H1 (cell line): ENCODE data around the gene LIPC. TPM values are rescaled to one million over a fixed set of nuclear protein-coding genes. Genes with fewer than 3 reads are reported as not detected.

ENCODE experiments used
- CTCF ChIA-PET: fragments of 300-600 bp; sonication (Branson Sonifier 250); formaldehyde crosslinking; loops from one replicate; lab custom pipeline; 2021; ENCODE audit not compliant: partially characterized antibody; lab: Charles Lee
- POLR2A ChIA-PET: fragments of 300-600 bp; sonication (Branson Sonifier 250); formaldehyde crosslinking; loops from one replicate; lab custom pipeline; 2021; ENCODE audit warnings: inconsistent platforms; ENCODE audit not compliant: partially characterized antibody; lab: Charles Lee
- DNase-seq, 2 experiments: peaks; one replicate each; pipeline versions ENCODE4 v3.0.0 to v3.0.0-alpha.2; 2010 to 2022; ENCODE audit warnings: low spot score in 2 of 2, low read depth in 1 of 2, mixed read lengths in 1 of 2
- FAIRE-seq: peaks from 2 replicates; lab custom pipeline; 2011; peaks lifted over from hg19 to GRCh38; lab: Jason Lieb, UNC
- H2AFZ ChIP-seq: 2 replicates; pipeline ENCODE4 v1.8.1; 2012; ENCODE audit warnings: low read length, inconsistent platforms
- H2AK5ac ChIP-seq: 2 replicates; pipeline ENCODE4 v1.6.1; 2013; ENCODE audit warnings: low read depth, low read length
- H2BK120ac ChIP-seq: replicated peaks from 2 replicates; pipeline ENCODE3; 2013; ENCODE audit warnings: low read depth, low read length, inconsistent platforms
- H2BK12ac ChIP-seq: 2 replicates; pipeline ENCODE4 v1.6.1; 2013; ENCODE audit warnings: low read depth, low read length
- H2BK15ac ChIP-seq: 2 replicates; pipeline ENCODE4 v1.6.1; 2013; ENCODE audit warnings: low read length
- H2BK20ac ChIP-seq: 2 replicates; pipeline ENCODE4 v1.6.1; 2013; ENCODE audit warnings: low read length
- H2BK5ac ChIP-seq: 2 replicates; pipeline ENCODE4 v1.6.1; 2013; ENCODE audit warnings: low read depth, low read length
- H3K14ac ChIP-seq: 2 replicates; pipeline ENCODE4 v1.6.1; 2013; ENCODE audit warnings: inconsistent platforms; ENCODE audit not compliant: insufficient read length
- H3K18ac ChIP-seq: 2 replicates; pipeline ENCODE4 v1.6.1; 2013; ENCODE audit warnings: low read length; ENCODE audit errors: extremely low read depth
- H3K23ac ChIP-seq: 2 replicates; pipeline ENCODE4 v1.6.1; 2013; ENCODE audit warnings: inconsistent platforms; ENCODE audit not compliant: insufficient read length
- H3K23me2 ChIP-seq: 2 replicates; pipeline ENCODE4 v1.6.1; 2013; ENCODE audit warnings: low read depth, low read length
- H3K27ac ChIP-seq: 2 replicates; pipeline ENCODE4 v1.6.1; 2011; ENCODE audit warnings: low read depth, low read length, inconsistent platforms
- H3K27me3 ChIP-seq, 4 experiments: replicated peaks in 1 of 4; 1 replicate in 1 of 4; 2 replicates in 3 of 4; pipeline versions ENCODE4 v1.6.1 to v1.8.1; 2011 to 2013; ENCODE audit warnings: low read length in 3 of 4, mild to moderate bottlenecking in 3 of 4, inconsistent platforms in 2 of 4, mixed read lengths in 2 of 4, moderate library complexity in 1 of 4; ENCODE audit not compliant: control insufficient read depth in 3 of 4, insufficient read depth in 3 of 4; ENCODE audit errors: extremely low read depth in 1 of 4
- H3K36me3 ChIP-seq, 4 experiments: 2 replicates each; pipeline versions ENCODE4 v1.6.1 to v1.8.1; 2011 to 2013; ENCODE audit warnings: mild to moderate bottlenecking in 4 of 4, low read length in 3 of 4, moderate library complexity in 2 of 4, control low read depth in 1 of 4, inconsistent platforms in 1 of 4; ENCODE audit not compliant: insufficient read depth in 4 of 4, control insufficient read depth in 2 of 4
- H3K4ac ChIP-seq: replicated peaks from 2 replicates; pipeline ENCODE3; 2013; ENCODE audit warnings: low read length, low read depth, mixed read lengths, inconsistent platforms; ENCODE audit not compliant: insufficient read length
- H3K4me1 ChIP-seq, 4 experiments: replicated peaks in 1 of 4; 1 replicate in 1 of 4; 2 replicates in 3 of 4; pipeline versions ENCODE4 v1.6.1 to v1.8.1; 2011 to 2013; ENCODE audit warnings: low read length in 3 of 4, inconsistent platforms in 2 of 4, mixed read lengths in 1 of 4; ENCODE audit not compliant: insufficient read depth in 4 of 4, control insufficient read depth in 3 of 4
- H3K4me2 ChIP-seq, 2 experiments: 2 replicates each; pipeline versions ENCODE4 v1.6.1 to v1.8.1; 2011 to 2013; ENCODE audit warnings: low read depth in 2 of 2, low read length in 2 of 2, control low read depth in 1 of 2, inconsistent platforms in 1 of 2, mild to moderate bottlenecking in 1 of 2; ENCODE audit not compliant: insufficient read depth in 1 of 2
- H3K4me3 ChIP-seq, 4 experiments: fragments of 200-600, 300-600 bp in 1 of 4; sonication (generic), shearing (Covaris generic), sonication (Bioruptor Twin) in 1 of 4; 2 replicates each; pipeline versions ENCODE4 v1.5.1 to v1.8.1; 2011 to 2016; ENCODE audit warnings: low read length in 4 of 4, low read depth in 3 of 4, control low read depth in 2 of 4, inconsistent platforms in 2 of 4, mild to moderate bottlenecking in 2 of 4, mixed read lengths in 1 of 4, moderate library complexity in 1 of 4; ENCODE audit not compliant: insufficient read depth in 2 of 4; ENCODE audit errors: extremely low read depth in 1 of 4
- H3K56ac ChIP-seq: replicated peaks from 2 replicates; pipeline ENCODE3; 2013; ENCODE audit warnings: low read depth, mild to moderate bottlenecking, mixed read lengths, low read length, inconsistent platforms; ENCODE audit not compliant: insufficient read length
- H3K79me1 ChIP-seq: 2 replicates; pipeline ENCODE4 v1.6.1; 2013; ENCODE audit warnings: low read depth, low read length, control low read depth
- H3K79me2 ChIP-seq, 2 experiments: 2 replicates each; pipeline versions ENCODE4 v1.6.1 to v1.8.1; 2012 to 2013; ENCODE audit warnings: low read length in 2 of 2, mild to moderate bottlenecking in 2 of 2, inconsistent platforms in 1 of 2; ENCODE audit not compliant: insufficient read depth in 2 of 2, control insufficient read depth in 1 of 2
- H3K9ac ChIP-seq, 4 experiments: replicated peaks in 1 of 4; 1 replicate in 1 of 4; 2 replicates in 3 of 4; pipeline versions ENCODE4 v1.6.1 to v1.8.1; 2011 to 2013; ENCODE audit warnings: low read depth in 3 of 4, low read length in 3 of 4, control low read depth in 2 of 4, mild to moderate bottlenecking in 2 of 4, moderate library complexity in 2 of 4, inconsistent platforms in 1 of 4; ENCODE audit errors: extremely low read depth in 1 of 4
- H3K9me3 ChIP-seq, 2 experiments: 2 replicates each; pipeline versions ENCODE4 v1.6.1 to v1.8.1; 2012 to 2013; ENCODE audit warnings: mild to moderate bottlenecking in 2 of 2, moderate library complexity in 2 of 2, control low read depth in 1 of 2, inconsistent platforms in 1 of 2, low read depth in 1 of 2, low read length in 1 of 2, mixed read lengths in 1 of 2; ENCODE audit not compliant: insufficient read depth in 2 of 2
- H4K20me1 ChIP-seq, 2 experiments: replicated peaks in 1 of 2; 2 replicates each; pipeline versions ENCODE3 to v1.8.1; 2011 to 2013; ENCODE audit warnings: inconsistent platforms in 2 of 2, low read length in 2 of 2, mild to moderate bottlenecking in 1 of 2; ENCODE audit not compliant: insufficient read depth in 2 of 2, control insufficient read depth in 1 of 2
- H4K5ac ChIP-seq: 2 replicates; pipeline ENCODE4 v1.6.1; 2013; ENCODE audit warnings: low read length, low read depth, mixed read lengths, inconsistent platforms; ENCODE audit not compliant: insufficient read length
- H4K8ac ChIP-seq: 2 replicates; pipeline ENCODE4 v1.8.0; 2013; ENCODE audit warnings: mild to moderate bottlenecking, moderate library complexity, low read length, inconsistent platforms; ENCODE audit not compliant: insufficient read depth; ENCODE audit errors: extremely low read depth
- H4K91ac ChIP-seq: replicated peaks from 2 replicates; pipeline ENCODE3; 2013; ENCODE audit warnings: low read length, mixed read lengths, inconsistent platforms; ENCODE audit not compliant: insufficient read length
- CREB1 ChIP-seq: IDR thresholded peaks from 2 replicates; pipeline ENCODE4 v1.6.1; 2012; ENCODE audit warnings: inconsistent platforms
- EZH2 ChIP-seq: fragments of 200-600 bp; sonication (generic); IDR thresholded peaks from 2 replicates; pipeline ENCODE4 v1.7.1; 2012; ENCODE audit warnings: low read depth, mild to moderate bottlenecking, moderate library complexity, low read length, inconsistent platforms; ENCODE audit not compliant: severe bottlenecking
- HDAC6 ChIP-seq: IDR thresholded peaks from one replicate; pipeline ENCODE4 v1.7.1; 2012; ENCODE audit warnings: low read depth, mild to moderate bottlenecking, inconsistent platforms, low read length, moderate library complexity
- KDM5A ChIP-seq: fragments of 200-600 bp; IDR thresholded peaks from 2 replicates; pipeline ENCODE4 v1.7.1; 2012; ENCODE audit warnings: mild to moderate bottlenecking, low read length, inconsistent platforms, mixed read lengths
- NRF1 ChIP-seq: IDR thresholded peaks from 2 replicates; pipeline ENCODE4 v1.6.1; 2011; ENCODE audit warnings: mild to moderate bottlenecking, low read depth, low read length, improper control_type of control experiment
- POU5F1 ChIP-seq: IDR thresholded peaks from 2 replicates; pipeline ENCODE4 v1.6.1; 2011; ENCODE audit warnings: low read depth, mild to moderate bottlenecking, low read length, moderate library complexity
- RAD21 ChIP-seq, 2 experiments: IDR thresholded peaks in 1 of 2; conservative IDR thresholded peaks in 1 of 2; 2 replicates each; pipeline ENCODE4 v1.6.1; 2011; ENCODE audit warnings: low read depth in 2 of 2, low read length in 2 of 2, improper control_type of control experiment in 1 of 2, inconsistent platforms in 1 of 2, mild to moderate bottlenecking in 1 of 2, moderate library complexity in 1 of 2
- SIN3A ChIP-seq, 2 experiments: IDR thresholded peaks in 1 of 2; conservative IDR thresholded peaks in 1 of 2; 2 replicates each; pipeline ENCODE4 v1.6.1; 2011 to 2012; ENCODE audit warnings: low read length in 2 of 2, improper control_type of control experiment in 1 of 2, low read depth in 1 of 2, mild to moderate bottlenecking in 1 of 2
- SIX5 ChIP-seq: IDR thresholded peaks from 2 replicates; pipeline ENCODE4 v1.6.1; 2011; ENCODE audit warnings: mild to moderate bottlenecking, low read depth, low read length
- SP2 ChIP-seq: IDR thresholded peaks from 2 replicates; pipeline ENCODE4 v1.6.1; 2012; ENCODE audit warnings: mild to moderate bottlenecking, low read length, inconsistent platforms
- SRF ChIP-seq: IDR thresholded peaks from 2 replicates; pipeline ENCODE4 v1.6.1; 2011; ENCODE audit warnings: mild to moderate bottlenecking, low read depth, low read length, moderate library complexity
- SUZ12 ChIP-seq: fragments of 200-600 bp; sonication (generic); IDR thresholded peaks from 2 replicates; pipeline ENCODE4 v1.6.1; 2012; ENCODE audit warnings: mild to moderate bottlenecking, inconsistent platforms, low read length, moderate library complexity, mixed read lengths
- TAF1 ChIP-seq: IDR thresholded peaks from 2 replicates; pipeline ENCODE4 v1.6.1; 2011; ENCODE audit warnings: mild to moderate bottlenecking, low read depth, low read length
- WGBS, 2 experiments: shearing (Covaris generic) in 1 of 2; methylation state at CpG; one replicate each; pipeline versions ENCODE4 v1.1.6 to v1.1.7; 2013 to 2015; ENCODE audit warnings: low lambda C conversion rate in 2 of 2, mixed read lengths in 2 of 2, inconsistent platforms in 1 of 2, low coverage in 1 of 2, missing lambda C conversion rate in 1 of 2; ENCODE audit not compliant: insufficient replicate concordance in 2 of 2, insufficient coverage in 1 of 2, insufficient read length in 1 of 2; ENCODE audit errors: extremely low coverage in 1 of 2, missing lambda C conversion rate in 1 of 2; 5-methylcytosine and 5-hydroxymethylcytosine counted together
- polyA plus RNA-seq, 7 experiments: library from polyadenylated mRNA; depleted of rRNA in 3 of 7; stranded (reverse) in 5 of 7; unstranded in 2 of 7; fragments of >200 nt in 5 of 7; fragments of 200-250 nt in 2 of 7; gene quantifications; 1 replicate in 5 of 7; 2 replicates in 1 of 7; 4 replicates in 1 of 7; pipeline versions ENCODE4 v1.2.1 to v1.2.3, GENCODE V29; 2011 to 2013; ENCODE audit warnings: missing spikeins in 2 of 7, mixed read lengths in 2 of 7
- total RNA-seq: library from RNA; stranded (reverse); fragmentation: NEBNext Ultra II Directional; extraction: Animal tissue kit (Norgen Biotek cat#: 25700); gene quantifications from 2 replicates; pipeline ENCODE4 v1.2.1, GENCODE V29; 2021
- TF ChIP-seq, protein P1 (sequence below): IDR thresholded peaks from 2 replicates; pipeline ENCODE4 v1.6.1; 2011; ENCODE audit warnings: low read depth, mild to moderate bottlenecking, low read length; ENCODE audit not compliant: insufficient read depth
- TF ChIP-seq, protein P2 (sequence below): IDR thresholded peaks from 2 replicates; pipeline ENCODE4 v1.6.1; 2012; ENCODE audit warnings: inconsistent platforms

The LIPC gene
- total and polyA plus RNA-seq, 2 of the 8 experiments (the other 6 are each of a cell fraction or from before 2014, with no cell fraction given) = not detected

DNA sequence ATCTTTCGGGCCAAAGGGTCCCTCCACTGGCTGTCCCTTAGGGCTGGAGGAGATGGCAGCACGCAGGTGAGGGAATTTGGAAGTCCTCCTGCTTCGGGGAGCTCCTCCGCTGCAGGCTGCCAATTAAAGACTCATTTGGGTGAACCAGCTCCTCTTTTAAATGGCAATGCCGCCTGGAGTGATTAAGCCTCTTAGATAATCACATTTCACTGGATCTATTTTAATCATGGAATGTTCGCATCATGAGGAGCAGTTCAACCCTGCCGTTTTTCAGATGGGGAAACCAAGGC is 117.9 kb downstream of the LIPC start:
- H4K91ac ChIP-seq = no peak overlapping the region
- no peak overlapping the region for H2BK120ac ChIP-seq
- peaks cover 0 to 7% (median 2%) of the 10 kb centered on the region in 4 experiments; a peak in 3 of 7 replicates for H3K4me1 ChIP-seq
- ChIA-PET POLR2A (no interaction called here), CTCF (interaction anchor here (2.0 kb wide), 1 partner anchor 280 kb away, joined by 4 read pairs; no protein-coding TSS in a partner anchor)
- H3K27ac ChIP-seq = no peak overlapping the region
- no peak overlapping the region for H3K18ac ChIP-seq
- H3K4ac ChIP-seq = no peak overlapping the region
- H3K79me2 ChIP-seq = no peaks in the 10 kb centered on the region
- 90% methylated on average over 7 of the region's 7 CpGs; no CpG with 5 or more reads in 1 of the 2 experiments for WGBS, 2 experiments
- no peak overlapping the region for H2BK15ac ChIP-seq
- H3K79me1 ChIP-seq = no peaks in the 10 kb centered on the region
- no peaks in the 10 kb centered on the region for H3K36me3 ChIP-seq
- H3K23me2 ChIP-seq = 0 out of 2 replicates have a peak, but pooled peaks cover 2% of the 10 kb centered on the region
- no peak overlapping the region for H2BK20ac ChIP-seq
- no peak overlapping the region for H3K4me3 ChIP-seq
- H2AK5ac ChIP-seq = no peak overlapping the region
- H3K14ac ChIP-seq = no peak overlapping the region
- no peak overlapping the region for H4K5ac ChIP-seq
- H2BK12ac ChIP-seq = no peak overlapping the region
- H3K9ac ChIP-seq = no peak overlapping the region
- FAIRE-seq (no peak), DNase-seq (no peak)
- H2BK5ac ChIP-seq = no peak overlapping the region
- H4K20me1 ChIP-seq = no peaks in the 10 kb centered on the region
- no peak overlapping the region for H3K23ac ChIP-seq
- no peaks in the 10 kb centered on the region for H3K9me3 ChIP-seq
- no peak overlapping the region for H3K56ac ChIP-seq
- no peak overlapping the region for H2AFZ ChIP-seq
- no peaks in the 10 kb centered on the region for H3K27me3 ChIP-seq
- H4K8ac ChIP-seq = no peak overlapping the region
- H3K4me2 ChIP-seq = no peak overlapping the region
- TF ChIP-seq SIX5 (no peak), HDAC6 (no peak), POU5F1 (no peak), SRF (no peak), NRF1 (no peak), RAD21 (IDR thresholded peaks at IDR 0.05 in 1 of 2, conservative IDR thresholded peaks at IDR 0.05 in 1 of 2; ENCODE audit: low read depth in 2 of 2, low read length in 2 of 2) (no peak), EZH2 (no peak), TAF1 (no peak), SUZ12 (no peak), SP2 (no peak), KDM5A (no peak), CREB1 (no peak), SIN3A (conservative IDR thresholded peaks at IDR 0.05 in 1 of 2, IDR thresholded peaks at IDR 0.05 in 1 of 2; ENCODE audit: low read depth in 1 of 2, low read length in 2 of 2) (no peak)
- TF ChIP-seq, protein P1, sequence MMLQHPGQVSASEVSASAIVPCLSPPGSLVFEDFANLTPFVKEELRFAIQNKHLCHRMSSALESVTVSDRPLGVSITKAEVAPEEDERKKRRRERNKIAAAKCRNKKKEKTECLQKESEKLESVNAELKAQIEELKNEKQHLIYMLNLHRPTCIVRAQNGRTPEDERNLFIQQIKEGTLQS = no peak
- TF ChIP-seq, protein P2, sequence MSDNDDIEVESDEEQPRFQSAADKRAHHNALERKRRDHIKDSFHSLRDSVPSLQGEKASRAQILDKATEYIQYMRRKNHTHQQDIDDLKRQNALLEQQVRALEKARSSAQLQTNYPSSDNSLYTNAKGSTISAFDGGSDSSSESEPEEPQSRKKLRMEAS = no peak
